Measurements from ENCODE around the gene RBM44.

Gene RBM44

GRCh38 chr2:237883951-237884446 is 85.4 kb downstream of the RBM44 start:
- H3K9me3 ChIP-seq (ENCODE audit: insufficient read depth, low read depth, low read length), result no peaks in the 10 kb centered on the region
- no peak overlapping the region for H3K27ac ChIP-seq (ENCODE audit: low read length)
- no peak overlapping the region for H3K9ac ChIP-seq (ENCODE audit: low read depth, low read length)
- no peak overlapping the region for H3K4me3 ChIP-seq (ENCODE audit: low read length)
- no peaks in the 10 kb centered on the region for H3K4me1 ChIP-seq (ENCODE audit: insufficient read depth, low read length)
- H3K36me3 ChIP-seq (ENCODE audit: insufficient read depth, low read depth, low read length), result no peaks in the 10 kb centered on the region
- no peaks in the 10 kb centered on the region for H3K27me3 ChIP-seq (ENCODE audit: insufficient read depth, low read length)

- Histone ChIP-seq H3K27ac (ENCODE audit: low read length) (no peak overlapping the region), H3K9me3 (ENCODE audit: insufficient read depth, low read depth, low read length) (no peaks in the 10 kb centered on the region), H3K4me1 (ENCODE audit: insufficient read depth, low read length) (no peaks in the 10 kb centered on the region), H3K4me3 (ENCODE audit: low read length) (no peak overlapping the region), H3K9ac (ENCODE audit: low read depth, low read length) (no peak overlapping the region), H3K36me3 (ENCODE audit: insufficient read depth, low read depth, low read length) (no peaks in the 10 kb centered on the region), H3K27me3 (ENCODE audit: insufficient read depth, low read length) (no peaks in the 10 kb centered on the region)
Observed at GRCh38 chr2:237884681-237885080, 86.1 kb downstream of the RBM44 start.

GRCh38 chr2:237885111-237885930 is 86.7 kb downstream of the RBM44 start:
- Histone ChIP-seq H3K4me1 (ENCODE audit: insufficient read depth, low read length) (no peaks in the 10 kb centered on the region), H3K4me3 (ENCODE audit: low read length) (no peak overlapping the region), H3K27me3 (ENCODE audit: insufficient read depth, low read length) (no peaks in the 10 kb centered on the region), H3K9me3 (ENCODE audit: insufficient read depth, low read depth, low read length) (no peaks in the 10 kb centered on the region), H3K9ac (ENCODE audit: low read depth, low read length) (no peak overlapping the region), H3K27ac (ENCODE audit: low read length) (no peak overlapping the region), H3K36me3 (ENCODE audit: insufficient read depth, low read depth, low read length) (no peaks in the 10 kb centered on the region)

- no peak overlapping the region for H3K27ac ChIP-seq (ENCODE audit: low read length)
- H3K4me3 ChIP-seq (ENCODE audit: low read length), result no peak overlapping the region
Observed at GRCh38 chr2:237885931-237886684, 87.5 kb downstream of the RBM44 start.

DNA sequence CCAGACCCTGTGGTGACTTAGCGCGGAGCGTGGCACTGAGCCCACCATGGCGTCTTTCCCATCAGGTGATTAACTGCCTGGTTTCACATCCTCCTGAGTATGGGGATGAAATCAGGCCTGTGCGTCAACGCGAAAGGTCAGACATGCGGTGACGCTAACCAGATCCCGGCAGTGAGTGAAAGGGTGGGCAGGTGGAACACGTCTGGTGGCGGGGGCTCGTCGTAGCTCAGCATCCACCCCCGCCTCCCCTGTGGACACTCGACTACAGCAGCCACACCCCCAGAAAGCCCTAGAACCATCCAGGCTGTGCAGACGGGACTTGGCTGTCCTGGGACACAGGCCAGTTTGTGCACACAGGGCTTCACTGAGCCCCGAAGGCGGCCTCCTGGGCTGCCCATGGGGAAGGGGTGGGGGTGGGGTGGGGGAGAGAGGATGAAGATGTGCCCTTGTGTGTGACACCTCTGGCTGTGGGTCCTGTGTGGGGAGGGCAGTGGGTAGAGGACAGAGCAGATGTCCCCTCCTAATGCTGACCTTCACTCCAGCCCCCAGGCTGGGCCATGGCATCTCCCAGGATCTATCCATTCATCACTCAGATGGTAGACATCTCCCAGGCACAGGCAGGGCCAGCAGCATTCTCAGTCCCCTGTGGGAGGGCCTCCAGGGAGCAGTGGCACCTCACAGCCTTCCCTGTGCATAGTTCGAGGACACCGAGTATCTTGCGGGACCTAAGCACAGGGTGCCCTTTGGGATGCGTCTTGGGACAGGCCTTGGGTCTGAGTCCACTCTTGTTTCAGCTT is 88.3 kb downstream of the RBM44 start:
- Histone ChIP-seq H3K27me3 (ENCODE audit: insufficient read depth, low read length) (no peaks in the 10 kb centered on the region), H3K36me3 (ENCODE audit: insufficient read depth, low read depth, low read length) (no peaks in the 10 kb centered on the region), H3K4me3 (ENCODE audit: low read length) (no peak overlapping the region), H3K4me1 (ENCODE audit: insufficient read depth, low read length) (no peaks in the 10 kb centered on the region), H3K9me3 (ENCODE audit: insufficient read depth, low read depth, low read length) (no peaks in the 10 kb centered on the region), H3K9ac (ENCODE audit: low read depth, low read length) (no peak overlapping the region), H3K27ac (ENCODE audit: low read length) (no peak overlapping the region)

More at GRCh38 chr2:237885931-237886684, 87.5 kb downstream of the RBM44 start:
- no peak overlapping the region for H3K9ac ChIP-seq (ENCODE audit: low read depth, low read length)
- H3K27me3 ChIP-seq (ENCODE audit: insufficient read depth, low read length), result no peaks in the 10 kb centered on the region
- no peaks in the 10 kb centered on the region for H3K9me3 ChIP-seq (ENCODE audit: insufficient read depth, low read depth, low read length)
- no peaks in the 10 kb centered on the region for H3K4me1 ChIP-seq (ENCODE audit: insufficient read depth, low read length)
- H3K36me3 ChIP-seq (ENCODE audit: insufficient read depth, low read depth, low read length), result no peaks in the 10 kb centered on the region

GRCh38 chr2:237888389-237888788 is 89.8 kb downstream of the RBM44 start:
- H3K36me3 ChIP-seq (ENCODE audit: insufficient read depth, low read depth, low read length), result no peaks in the 10 kb centered on the region
- H3K9ac ChIP-seq (ENCODE audit: low read depth, low read length), result no peak overlapping the region

GRCh38 chr2:237889016-237889415 is 90.4 kb downstream of the RBM44 start:
- no peaks in the 10 kb centered on the region for H3K36me3 ChIP-seq (ENCODE audit: insufficient read depth, low read depth, low read length)
- no peak overlapping the region for H3K4me3 ChIP-seq (ENCODE audit: low read length)
- no peaks in the 10 kb centered on the region for H3K4me1 ChIP-seq (ENCODE audit: insufficient read depth, low read length)
- H3K27ac ChIP-seq (ENCODE audit: low read length), result no peak overlapping the region
- no peaks in the 10 kb centered on the region for H3K27me3 ChIP-seq (ENCODE audit: insufficient read depth, low read length)
- no peaks in the 10 kb centered on the region for H3K9me3 ChIP-seq (ENCODE audit: insufficient read depth, low read depth, low read length)
- H3K9ac ChIP-seq (ENCODE audit: low read depth, low read length), result no peak overlapping the region

More at GRCh38 chr2:237888389-237888788, 89.8 kb downstream of the RBM44 start:
- Histone ChIP-seq H3K27ac (ENCODE audit: low read length) (no peak overlapping the region), H3K9me3 (ENCODE audit: insufficient read depth, low read depth, low read length) (no peaks in the 10 kb centered on the region), H3K4me3 (ENCODE audit: low read length) (no peak overlapping the region), H3K4me1 (ENCODE audit: insufficient read depth, low read length) (no peaks in the 10 kb centered on the region), H3K27me3 (ENCODE audit: insufficient read depth, low read length) (no peaks in the 10 kb centered on the region)

- no peak overlapping the region for H3K27ac ChIP-seq (ENCODE audit: low read length)
Observed at GRCh38 chr2:237889811-237890210, 91.2 kb downstream of the RBM44 start.

More at GRCh38 chr2:237889811-237890210, 91.2 kb downstream of the RBM44 start:
- Histone ChIP-seq H3K4me1 (ENCODE audit: insufficient read depth, low read length) (no peaks in the 10 kb centered on the region), H3K9me3 (ENCODE audit: insufficient read depth, low read depth, low read length) (no peaks in the 10 kb centered on the region), H3K27me3 (ENCODE audit: insufficient read depth, low read length) (no peaks in the 10 kb centered on the region), H3K36me3 (ENCODE audit: insufficient read depth, low read depth, low read length) (no peaks in the 10 kb centered on the region), H3K4me3 (ENCODE audit: low read length) (no peak overlapping the region), H3K9ac (ENCODE audit: low read depth, low read length) (no peak overlapping the region)
